ENCODE measurements around the gene ELAC2.
A peak's percentile ranks its signal among the peaks of the same experiment; 100 is the strongest.

Gene ELAC2

DNA sequence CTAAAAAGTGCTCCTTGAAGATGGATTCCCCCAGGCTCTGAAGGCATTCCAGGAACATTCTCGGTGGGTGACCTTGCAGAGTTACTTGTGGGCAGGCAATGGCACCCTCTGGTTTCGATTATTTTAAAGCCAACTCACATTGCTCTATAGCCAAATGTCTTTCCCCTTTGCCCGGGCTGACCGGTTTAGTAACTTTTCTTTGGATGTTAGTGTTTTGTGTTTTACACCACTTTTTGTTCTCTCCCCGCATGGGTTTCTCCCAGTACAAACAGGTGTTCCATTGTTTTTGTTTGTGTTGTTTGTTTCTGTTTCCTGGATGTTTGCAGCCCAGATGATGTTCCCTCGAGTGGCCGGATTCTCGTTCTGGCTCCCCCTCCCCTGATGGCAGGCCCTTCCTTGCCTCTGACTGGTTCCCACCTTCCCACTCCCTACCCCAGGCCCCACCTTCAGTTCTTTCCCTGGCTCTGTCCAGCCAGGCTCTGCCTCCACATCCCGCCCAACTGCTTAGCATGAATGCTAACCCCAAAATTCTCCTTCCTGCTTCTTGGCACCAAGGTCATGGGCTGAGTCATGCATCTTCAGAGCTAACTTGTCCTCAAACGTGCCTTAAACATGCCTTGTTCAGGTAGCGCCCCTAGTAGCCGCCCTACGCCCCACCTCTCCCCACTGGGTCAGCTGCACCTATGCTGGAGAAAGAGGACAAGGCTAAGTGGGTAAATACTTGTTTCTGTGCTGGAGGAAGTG is 40.6 kb downstream of the ELAC2 start:
- DNase-seq (ENCODE audit: low read depth) = no peak
- no peak overlapping the region for H3K4me3 ChIP-seq (ENCODE audit: control insufficient read depth, low read depth, low read length)
- TF ChIP-seq, protein P1, sequence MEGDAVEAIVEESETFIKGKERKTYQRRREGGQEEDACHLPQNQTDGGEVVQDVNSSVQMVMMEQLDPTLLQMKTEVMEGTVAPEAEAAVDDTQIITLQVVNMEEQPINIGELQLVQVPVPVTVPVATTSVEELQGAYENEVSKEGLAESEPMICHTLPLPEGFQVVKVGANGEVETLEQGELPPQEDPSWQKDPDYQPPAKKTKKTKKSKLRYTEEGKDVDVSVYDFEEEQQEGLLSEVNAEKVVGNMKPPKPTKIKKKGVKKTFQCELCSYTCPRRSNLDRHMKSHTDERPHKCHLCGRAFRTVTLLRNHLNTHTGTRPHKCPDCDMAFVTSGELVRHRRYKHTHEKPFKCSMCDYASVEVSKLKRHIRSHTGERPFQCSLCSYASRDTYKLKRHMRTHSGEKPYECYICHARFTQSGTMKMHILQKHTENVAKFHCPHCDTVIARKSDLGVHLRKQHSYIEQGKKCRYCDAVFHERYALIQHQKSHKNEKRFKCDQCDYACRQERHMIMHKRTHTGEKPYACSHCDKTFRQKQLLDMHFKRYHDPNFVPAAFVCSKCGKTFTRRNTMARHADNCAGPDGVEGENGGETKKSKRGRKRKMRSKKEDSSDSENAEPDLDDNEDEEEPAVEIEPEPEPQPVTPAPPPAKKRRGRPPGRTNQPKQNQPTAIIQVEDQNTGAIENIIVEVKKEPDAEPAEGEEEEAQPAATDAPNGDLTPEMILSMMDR (IDR thresholded peaks at IDR 0.05; ENCODE audit: control insufficient read depth, insufficient read depth, low read depth, low read length, missing control alignments) = no peak

DNA sequence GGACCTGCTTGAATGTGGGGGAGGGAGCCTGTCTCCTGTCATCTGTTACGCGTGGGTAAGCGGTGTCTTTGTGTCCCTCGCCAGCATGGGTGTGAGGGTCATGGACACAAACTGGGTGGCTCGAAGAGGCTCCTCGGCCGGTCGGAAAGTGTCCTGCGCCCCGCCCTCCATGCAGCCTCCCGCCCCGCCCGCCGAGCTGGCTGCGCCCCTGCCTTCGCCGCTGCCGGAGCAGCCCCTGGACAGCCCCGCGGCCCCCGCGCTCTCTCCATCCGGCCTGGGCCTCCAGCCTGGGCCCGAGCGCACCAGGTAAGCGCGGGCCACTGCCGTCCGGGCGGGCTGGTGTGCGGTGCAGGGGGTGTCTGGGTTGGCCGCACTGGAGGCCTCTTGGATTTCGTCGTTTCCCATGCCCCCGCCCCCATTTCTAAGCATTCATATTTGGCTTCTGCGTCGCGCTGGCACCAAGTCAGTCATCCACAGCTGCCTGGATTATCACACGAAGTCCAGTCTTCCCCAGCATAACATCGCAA is 43.8 kb downstream of the ELAC2 start:
- peak overlapping the region; percentile 20 for H3K4me3 ChIP-seq (ENCODE audit: control insufficient read depth, low read depth, low read length)
- no peak for DNase-seq (ENCODE audit: low read depth)
- TF ChIP-seq, protein P1 (IDR thresholded peaks at IDR 0.05; ENCODE audit: control insufficient read depth, insufficient read depth, low read depth, low read length, missing control alignments) = no peak

DNA sequence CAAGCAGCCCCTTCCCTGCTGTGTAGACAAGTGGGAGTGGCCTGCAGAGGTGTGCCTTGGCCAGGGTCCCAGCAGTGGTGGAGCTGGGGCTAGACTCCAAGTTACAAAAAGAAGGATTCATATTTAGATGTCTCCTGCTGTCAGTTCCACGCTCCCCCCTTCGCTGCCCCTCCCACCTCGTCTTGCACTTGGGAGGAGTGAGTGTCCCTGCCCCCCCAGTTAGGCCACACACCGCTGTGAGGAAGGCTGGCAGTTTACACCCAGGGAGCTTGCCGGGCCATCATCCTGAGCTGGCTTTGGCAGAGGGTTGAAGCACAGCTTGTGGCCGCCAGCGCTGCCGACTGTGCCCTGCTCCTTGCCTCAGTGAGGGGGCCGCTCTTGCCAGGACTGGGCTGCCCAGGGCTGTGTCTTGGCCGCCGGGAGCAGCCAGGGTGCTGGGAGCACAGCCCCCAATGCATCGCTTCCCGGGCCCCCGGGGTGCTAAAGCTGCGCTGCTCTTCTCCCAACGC is 44.3 kb downstream of the ELAC2 start:
- TF ChIP-seq, protein P1 (IDR thresholded peaks at IDR 0.05; ENCODE audit: control insufficient read depth, insufficient read depth, low read depth, low read length, missing control alignments) = no peak
- no peak for DNase-seq (ENCODE audit: low read depth)
- H3K4me3 ChIP-seq (ENCODE audit: control insufficient read depth, low read depth, low read length) = peak overlapping the region; percentile 20

DNA sequence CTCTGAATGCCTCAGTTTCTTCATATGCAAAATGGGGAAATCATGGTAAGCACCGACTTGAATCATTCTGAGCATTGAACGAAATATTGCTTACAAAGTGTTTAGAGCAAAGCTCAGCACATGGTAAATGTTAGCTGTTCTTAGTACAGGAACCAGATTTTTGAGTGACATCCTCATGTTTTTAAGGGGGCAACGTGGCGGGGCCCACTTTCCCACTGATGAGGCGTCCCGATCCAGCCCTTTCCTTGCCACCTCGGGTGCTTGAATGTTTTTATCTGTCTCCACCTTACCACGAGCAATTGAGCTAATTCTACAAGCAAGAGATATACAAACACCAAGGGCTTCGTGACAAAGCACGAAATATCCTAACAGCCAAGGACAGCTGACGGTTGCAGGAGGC is 49.9 kb downstream of the ELAC2 start:
- no peak for DNase-seq (ENCODE audit: low read depth)
- TF ChIP-seq, protein P1 (IDR thresholded peaks at IDR 0.05; ENCODE audit: control insufficient read depth, insufficient read depth, low read depth, low read length, missing control alignments) = no peak
- H3K4me3 ChIP-seq (ENCODE audit: control insufficient read depth, low read depth, low read length) = no peak overlapping the region

DNA sequence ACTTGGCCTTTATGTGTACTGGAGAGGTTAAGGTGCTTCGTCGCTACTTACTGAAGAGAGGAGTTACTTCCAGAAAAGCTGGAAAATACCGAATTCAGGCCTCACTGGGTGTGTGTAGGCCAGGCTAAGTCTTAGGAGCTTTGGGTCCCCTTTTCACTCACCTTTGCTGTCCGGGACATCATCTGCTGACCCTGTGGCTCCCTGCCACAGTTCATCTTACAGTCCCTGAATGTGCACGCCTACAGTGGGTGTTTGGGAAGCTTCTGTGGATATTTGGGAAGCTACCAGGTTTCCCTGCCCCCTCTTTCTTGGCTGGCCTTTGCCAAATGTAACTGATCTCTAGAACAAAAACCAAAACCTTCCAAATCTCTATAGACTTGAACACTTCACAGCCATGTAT is 51.4 kb downstream of the ELAC2 start:
- TF ChIP-seq, protein P1 (IDR thresholded peaks at IDR 0.05; ENCODE audit: control insufficient read depth, insufficient read depth, low read depth, low read length, missing control alignments) = no peak
- H3K4me3 ChIP-seq (ENCODE audit: control insufficient read depth, low read depth, low read length) = no peak overlapping the region
- DNase-seq (ENCODE audit: low read depth) = no peak

DNA sequence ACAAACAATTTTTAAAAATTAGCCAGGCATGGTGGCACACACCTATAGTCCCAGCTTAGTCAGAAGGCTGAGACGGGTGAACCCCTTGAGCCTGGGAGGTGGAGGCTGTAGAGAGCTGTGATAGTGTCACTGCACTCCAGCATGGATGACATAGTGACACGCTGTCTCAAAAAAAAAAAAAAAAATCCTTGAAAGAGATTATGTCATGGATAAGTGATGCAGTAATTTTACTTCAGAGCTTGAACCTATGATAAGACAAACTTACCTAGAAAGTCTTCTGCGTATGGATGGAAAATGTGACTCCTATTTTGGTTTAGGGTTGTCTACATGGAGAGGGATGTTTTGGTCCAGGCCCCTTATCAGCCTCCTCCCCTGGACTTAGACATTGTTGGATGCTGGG is 51.8 kb downstream of the ELAC2 start:
- DNase-seq (ENCODE audit: low read depth) = no peak
- TF ChIP-seq, protein P1 (IDR thresholded peaks at IDR 0.05; ENCODE audit: control insufficient read depth, insufficient read depth, low read depth, low read length, missing control alignments) = no peak
- H3K4me3 ChIP-seq (ENCODE audit: control insufficient read depth, low read depth, low read length) = no peak overlapping the region

Data from AG09309 (cell line).